ENCODE measurements around the gene CPXM1. TPM values are rescaled to one million over a fixed set of nuclear protein-coding genes. Genes with fewer than 3 reads are reported as not detected.
A peak's percentile ranks its signal among the peaks of the same experiment; 100 is the strongest.

The CPXM1 gene
- total and polyA plus RNA-seq, 10 of the 15 experiments (the other 5 are each of a cell fraction or from before 2014, with no cell fraction given): 0.22 to 3.9 (median 0.63) TPM; not detected in 2

DNA sequence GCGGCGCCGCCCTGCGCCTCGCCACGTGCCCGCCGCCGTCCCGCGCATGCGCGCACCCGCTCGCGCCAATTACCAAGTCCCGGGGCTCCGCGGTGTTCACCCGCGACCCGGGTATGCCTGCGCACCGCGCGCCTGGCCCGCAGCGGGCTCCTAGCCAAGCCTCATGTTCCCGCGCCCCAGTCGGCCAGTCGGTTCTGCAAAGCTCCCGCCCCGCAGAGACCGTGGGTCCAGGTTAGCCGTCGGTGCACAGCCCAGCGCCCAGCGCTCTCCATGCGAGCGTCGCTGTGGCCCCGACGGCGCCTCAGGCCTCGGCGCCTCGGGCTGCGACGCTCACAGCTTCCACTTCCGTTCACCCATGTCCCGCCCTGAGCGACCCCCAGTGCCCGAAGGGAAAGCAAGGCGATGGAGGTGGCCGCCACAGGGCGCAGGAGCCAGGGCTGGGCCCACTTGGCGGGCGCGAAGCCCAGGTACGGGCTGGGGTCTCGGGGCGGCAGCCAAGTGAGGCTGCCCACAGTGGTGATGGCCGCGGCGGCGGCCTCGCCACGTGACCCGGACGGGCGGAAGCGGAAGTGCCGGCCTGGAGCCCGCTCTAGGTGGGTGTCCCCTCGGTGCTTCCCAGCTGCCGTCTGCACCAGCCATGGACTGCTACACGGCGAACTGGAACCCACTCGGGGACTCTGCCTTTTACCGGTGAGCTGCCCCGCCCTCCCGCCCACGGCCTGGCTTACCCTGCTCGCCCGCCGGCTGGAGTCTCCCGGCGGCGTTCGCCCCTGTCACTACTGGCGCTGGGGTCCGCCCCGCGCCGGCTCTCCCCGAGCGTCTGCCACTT lies 39.9 kb upstream of the CPXM1 start, which contains the start of the genes PCED1A and VPS16 (continued):
- TF ChIP-seq CEBPZ (IDR thresholded peaks at IDR 0.05; ENCODE audit: low read depth, low read length) (no peak), SREBF2 (IDR thresholded peaks at IDR 0.05; ENCODE audit: low read length) (no peak), SMAD1 (IDR thresholded peaks at IDR 0.05; ENCODE audit: low read depth, partially characterized antibody) (no peak), HDAC6 (IDR thresholded peaks at IDR 0.05; ENCODE audit: unreplicated experiment) (no peak), YBX1 (IDR thresholded peaks at IDR 0.05) (no peak), POLR2AphosphoS5 (IDR thresholded peaks at IDR 0.05; ENCODE audit: low read length) (peak; percentile 81), NRF1 (conservative IDR thresholded peaks at IDR 0.05; ENCODE audit: low read depth, low read length) (0 out of 2 replicates have a peak, but pooled peaks have one; percentile 25), MYC (IDR thresholded peaks at IDR 0.05; ENCODE audit: insufficient read depth, insufficient read length, insufficient replicate concordance, low read length, severe bottlenecking) (peak; percentile 23), SIN3A (IDR thresholded peaks at IDR 0.05; ENCODE audit: low read depth, low read length) (no peak; the same call in 1 of the 2 replicates), ATF3 (IDR thresholded peaks at IDR 0.05; ENCODE audit: borderline replicate concordance, extremely low read depth, low read depth, low read length) (peak; percentile 85; the same call in 1 of the 2 replicates), ZNF384 (IDR thresholded peaks at IDR 0.05; ENCODE audit: borderline replicate concordance, low read depth, low read length) (no peak), RCOR1 (conservative IDR thresholded peaks at IDR 0.05; ENCODE audit: low read depth, low read length) (no peak), ZBED1 (IDR thresholded peaks at IDR 0.05; ENCODE audit: borderline replicate concordance) (no peak), USF2 (IDR thresholded peaks at IDR 0.05; ENCODE audit: borderline replicate concordance, low read depth, low read length) (peak; percentile 95), ZNF217 (IDR thresholded peaks at IDR 0.05) (no peak), PAX8 (IDR thresholded peaks at IDR 0.05) (no peak)
- TF ChIP-seq, protein P1, sequence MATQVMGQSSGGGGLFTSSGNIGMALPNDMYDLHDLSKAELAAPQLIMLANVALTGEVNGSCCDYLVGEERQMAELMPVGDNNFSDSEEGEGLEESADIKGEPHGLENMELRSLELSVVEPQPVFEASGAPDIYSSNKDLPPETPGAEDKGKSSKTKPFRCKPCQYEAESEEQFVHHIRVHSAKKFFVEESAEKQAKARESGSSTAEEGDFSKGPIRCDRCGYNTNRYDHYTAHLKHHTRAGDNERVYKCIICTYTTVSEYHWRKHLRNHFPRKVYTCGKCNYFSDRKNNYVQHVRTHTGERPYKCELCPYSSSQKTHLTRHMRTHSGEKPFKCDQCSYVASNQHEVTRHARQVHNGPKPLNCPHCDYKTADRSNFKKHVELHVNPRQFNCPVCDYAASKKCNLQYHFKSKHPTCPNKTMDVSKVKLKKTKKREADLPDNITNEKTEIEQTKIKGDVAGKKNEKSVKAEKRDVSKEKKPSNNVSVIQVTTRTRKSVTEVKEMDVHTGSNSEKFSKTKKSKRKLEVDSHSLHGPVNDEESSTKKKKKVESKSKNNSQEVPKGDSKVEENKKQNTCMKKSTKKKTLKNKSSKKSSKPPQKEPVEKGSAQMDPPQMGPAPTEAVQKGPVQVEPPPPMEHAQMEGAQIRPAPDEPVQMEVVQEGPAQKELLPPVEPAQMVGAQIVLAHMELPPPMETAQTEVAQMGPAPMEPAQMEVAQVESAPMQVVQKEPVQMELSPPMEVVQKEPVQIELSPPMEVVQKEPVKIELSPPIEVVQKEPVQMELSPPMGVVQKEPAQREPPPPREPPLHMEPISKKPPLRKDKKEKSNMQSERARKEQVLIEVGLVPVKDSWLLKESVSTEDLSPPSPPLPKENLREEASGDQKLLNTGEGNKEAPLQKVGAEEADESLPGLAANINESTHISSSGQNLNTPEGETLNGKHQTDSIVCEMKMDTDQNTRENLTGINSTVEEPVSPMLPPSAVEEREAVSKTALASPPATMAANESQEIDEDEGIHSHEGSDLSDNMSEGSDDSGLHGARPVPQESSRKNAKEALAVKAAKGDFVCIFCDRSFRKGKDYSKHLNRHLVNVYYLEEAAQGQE (IDR thresholded peaks at IDR 0.05; ENCODE audit: low read depth, low read length): no peak
- TF ChIP-seq, protein P2, sequence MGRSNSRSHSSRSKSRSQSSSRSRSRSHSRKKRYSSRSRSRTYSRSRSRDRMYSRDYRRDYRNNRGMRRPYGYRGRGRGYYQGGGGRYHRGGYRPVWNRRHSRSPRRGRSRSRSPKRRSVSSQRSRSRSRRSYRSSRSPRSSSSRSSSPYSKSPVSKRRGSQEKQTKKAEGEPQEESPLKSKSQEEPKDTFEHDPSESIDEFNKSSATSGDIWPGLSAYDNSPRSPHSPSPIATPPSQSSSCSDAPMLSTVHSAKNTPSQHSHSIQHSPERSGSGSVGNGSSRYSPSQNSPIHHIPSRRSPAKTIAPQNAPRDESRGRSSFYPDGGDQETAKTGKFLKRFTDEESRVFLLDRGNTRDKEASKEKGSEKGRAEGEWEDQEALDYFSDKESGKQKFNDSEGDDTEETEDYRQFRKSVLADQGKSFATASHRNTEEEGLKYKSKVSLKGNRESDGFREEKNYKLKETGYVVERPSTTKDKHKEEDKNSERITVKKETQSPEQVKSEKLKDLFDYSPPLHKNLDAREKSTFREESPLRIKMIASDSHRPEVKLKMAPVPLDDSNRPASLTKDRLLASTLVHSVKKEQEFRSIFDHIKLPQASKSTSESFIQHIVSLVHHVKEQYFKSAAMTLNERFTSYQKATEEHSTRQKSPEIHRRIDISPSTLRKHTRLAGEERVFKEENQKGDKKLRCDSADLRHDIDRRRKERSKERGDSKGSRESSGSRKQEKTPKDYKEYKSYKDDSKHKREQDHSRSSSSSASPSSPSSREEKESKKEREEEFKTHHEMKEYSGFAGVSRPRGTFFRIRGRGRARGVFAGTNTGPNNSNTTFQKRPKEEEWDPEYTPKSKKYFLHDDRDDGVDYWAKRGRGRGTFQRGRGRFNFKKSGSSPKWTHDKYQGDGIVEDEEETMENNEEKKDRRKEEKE (IDR thresholded peaks at IDR 0.05): no peak
